Endodermal cell (in vitro differentiated cells): Measurements from ENCODE around the gene PARD3B. TPM values are rescaled to one million over a fixed set of nuclear protein-coding genes. Genes with fewer than 3 reads are reported as not detected.

Experiments used
- DNase-seq: peaks from one replicate; pipeline ENCODE4 v3.0.0-alpha.2; 2017
- H3K27ac ChIP-seq: 2 replicates; pipeline ENCODE4 v1.5.1; 2013; ENCODE audit warnings: mild to moderate bottlenecking, low read depth, low read length, moderate library complexity
- H3K27me3 ChIP-seq: 2 replicates; pipeline ENCODE4 v1.6.1; 2013; ENCODE audit warnings: mild to moderate bottlenecking, low read length, moderate library complexity; ENCODE audit not compliant: insufficient read depth, control insufficient read depth, poor library complexity, severe bottlenecking
- H3K36me3 ChIP-seq: 2 replicates; pipeline ENCODE4 v1.7.0; 2013; ENCODE audit warnings: mild to moderate bottlenecking, low read length, moderate library complexity; ENCODE audit not compliant: control insufficient read depth, insufficient read depth
- H3K4me1 ChIP-seq: one replicate; pipeline ENCODE4 v1.7.0; 2013; ENCODE audit warnings: low read length; ENCODE audit not compliant: control insufficient read depth, insufficient read depth
- H3K4me3 ChIP-seq: 2 replicates; pipeline ENCODE4 v1.5.1; 2013; ENCODE audit warnings: mild to moderate bottlenecking, low read length, moderate library complexity
- H3K9ac ChIP-seq: 2 replicates; pipeline ENCODE4 v1.6.1; 2013; ENCODE audit warnings: mild to moderate bottlenecking, low read length, moderate library complexity; ENCODE audit not compliant: poor library complexity, severe bottlenecking; ENCODE audit errors: extremely low read depth
- H3K9me3 ChIP-seq: 2 replicates; pipeline ENCODE4 v1.6.1; 2013; ENCODE audit warnings: mild to moderate bottlenecking, low read length, moderate library complexity; ENCODE audit not compliant: control insufficient read depth
- H3K27ac Mint-ChIP-seq: 2 replicates; pipeline ENCODE4 v1.8.0; 2020; ENCODE audit warnings: mixed read lengths
- H3K27me3 Mint-ChIP-seq: 2 replicates; pipeline ENCODE4 v1.8.0; 2021; ENCODE audit warnings: mild to moderate bottlenecking, mixed read lengths; ENCODE audit not compliant: insufficient read depth
- H3K36me3 Mint-ChIP-seq: 2 replicates; pipeline ENCODE4 v1.8.0; 2020; ENCODE audit warnings: low read depth, mixed read lengths
- H3K4me1 Mint-ChIP-seq: 2 replicates; pipeline ENCODE4 v1.8.0; 2020; ENCODE audit warnings: mixed read lengths
- H3K4me3 Mint-ChIP-seq: 2 replicates; pipeline ENCODE4 v1.8.0; 2020; ENCODE audit warnings: mild to moderate bottlenecking, moderate library complexity, mixed read lengths
- H3K9me3 Mint-ChIP-seq: 2 replicates; pipeline ENCODE4 v1.8.0; 2020; ENCODE audit warnings: mild to moderate bottlenecking, mixed read lengths
- WGBS, 2 experiments: methylation state at CpG; one replicate each; pipeline versions ENCODE4 v1.1.5 to v1.1.7; 2013; ENCODE audit warnings: missing lambda C conversion rate in 2 of 2, mixed read lengths in 1 of 2; ENCODE audit not compliant: insufficient coverage in 1 of 2, insufficient read length in 1 of 2; 5-methylcytosine and 5-hydroxymethylcytosine counted together
- total RNA-seq, 2 donors: library from RNA; stranded (reverse); fragmentation: NEBNext Ultra II Directional in 1 of 2; extraction: Animal tissue kit (Norgen Biotek cat#: 25700) in 1 of 2; gene quantifications; 2 replicates in 1 of 2; 3 replicates in 1 of 2; pipeline ENCODE4 v1.2.1, GENCODE V29; 2021
- TF ChIP-seq, protein P1 (sequence below): fragments of 200-600 bp; sonication (generic); conservative IDR thresholded peaks from 2 replicates; pipeline ENCODE4 v1.5.0; 2021; ENCODE audit warnings: antibody characterized with exemption, mild to moderate bottlenecking

The PARD3B gene
- total RNA-seq, 2 donors from 2014 or later, result 2.5 to 5.6 TPM

DNA sequence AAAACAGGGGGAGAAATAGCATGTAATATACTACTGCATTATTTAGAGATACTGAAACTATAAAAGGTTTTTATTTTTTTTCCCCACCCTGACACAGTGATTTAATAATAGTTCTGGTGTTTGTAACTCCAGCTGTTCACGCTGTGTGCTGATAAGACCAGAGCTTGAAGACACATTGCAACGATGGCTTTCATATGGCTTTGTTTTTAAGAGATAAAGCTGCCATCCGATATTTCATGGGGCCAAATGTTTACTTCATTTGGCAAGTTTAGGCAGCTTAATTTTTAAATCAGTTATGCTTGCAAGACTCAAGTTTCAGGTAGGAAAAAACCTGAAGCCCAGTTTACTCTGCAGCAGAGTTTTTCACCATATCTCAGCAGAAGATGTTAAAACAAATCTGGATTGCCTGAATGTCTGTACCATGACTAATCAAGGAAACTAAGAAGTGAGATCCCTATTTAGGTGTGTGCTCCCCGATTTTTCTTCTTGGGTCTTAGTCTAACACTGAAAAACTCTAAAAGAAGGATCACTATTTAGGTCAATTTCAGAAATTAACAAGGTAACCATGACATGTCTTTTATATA, 508.6 kb downstream of the PARD3B start:
- TF ChIP-seq, protein P1, sequence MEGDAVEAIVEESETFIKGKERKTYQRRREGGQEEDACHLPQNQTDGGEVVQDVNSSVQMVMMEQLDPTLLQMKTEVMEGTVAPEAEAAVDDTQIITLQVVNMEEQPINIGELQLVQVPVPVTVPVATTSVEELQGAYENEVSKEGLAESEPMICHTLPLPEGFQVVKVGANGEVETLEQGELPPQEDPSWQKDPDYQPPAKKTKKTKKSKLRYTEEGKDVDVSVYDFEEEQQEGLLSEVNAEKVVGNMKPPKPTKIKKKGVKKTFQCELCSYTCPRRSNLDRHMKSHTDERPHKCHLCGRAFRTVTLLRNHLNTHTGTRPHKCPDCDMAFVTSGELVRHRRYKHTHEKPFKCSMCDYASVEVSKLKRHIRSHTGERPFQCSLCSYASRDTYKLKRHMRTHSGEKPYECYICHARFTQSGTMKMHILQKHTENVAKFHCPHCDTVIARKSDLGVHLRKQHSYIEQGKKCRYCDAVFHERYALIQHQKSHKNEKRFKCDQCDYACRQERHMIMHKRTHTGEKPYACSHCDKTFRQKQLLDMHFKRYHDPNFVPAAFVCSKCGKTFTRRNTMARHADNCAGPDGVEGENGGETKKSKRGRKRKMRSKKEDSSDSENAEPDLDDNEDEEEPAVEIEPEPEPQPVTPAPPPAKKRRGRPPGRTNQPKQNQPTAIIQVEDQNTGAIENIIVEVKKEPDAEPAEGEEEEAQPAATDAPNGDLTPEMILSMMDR, result no peak
- 84 to 89% methylated on average over 4 of the region's 4 CpGs for WGBS, 2 experiments
- no peak overlapping the region for H3K4me3 ChIP-seq
- H3K27me3 Mint-ChIP-seq, result no peaks in the 10 kb centered on the region
- no peak overlapping the region for H3K9ac ChIP-seq
- H3K4me3 Mint-ChIP-seq, result no peak overlapping the region
- H3K36me3 ChIP-seq, result no peaks in the 10 kb centered on the region
- peaks cover 6% of the 10 kb centered on the region for H3K4me1 Mint-ChIP-seq
- no peaks in the 10 kb centered on the region for H3K27me3 ChIP-seq
- DNase-seq, result no peak
- H3K9me3 ChIP-seq, result peaks cover under 1% of the 10 kb centered on the region
- H3K27ac Mint-ChIP-seq, result no peak overlapping the region
- peaks cover 15% of the 10 kb centered on the region for H3K9me3 Mint-ChIP-seq
- H3K36me3 Mint-ChIP-seq, result no peaks in the 10 kb centered on the region
- no peaks in the 10 kb centered on the region for H3K4me1 ChIP-seq
- H3K27ac ChIP-seq, result no peak overlapping the region

DNA sequence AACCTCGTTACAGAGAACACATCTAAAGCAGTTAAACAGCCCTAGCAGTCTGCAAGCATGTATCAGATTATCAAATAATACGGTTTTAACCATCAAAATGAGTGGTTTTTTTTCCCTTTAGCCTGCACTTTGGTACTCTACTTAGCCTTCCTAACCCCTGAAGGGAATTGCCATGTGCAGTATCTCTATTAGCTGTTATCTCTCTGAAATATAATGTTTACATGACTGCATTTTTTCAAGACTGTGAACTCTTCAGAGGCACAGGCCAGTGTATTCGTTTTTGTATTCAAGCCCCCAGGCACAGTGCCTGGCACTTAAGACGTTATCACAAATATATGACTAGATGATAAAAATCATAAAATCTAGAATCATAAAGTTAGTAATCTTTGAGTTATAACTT, 509.5 kb downstream of the PARD3B start:
- Histone ChIP-seq H3K27ac (no peak overlapping the region), H3K36me3 (no peaks in the 10 kb centered on the region), H3K9me3 (no peaks in the 10 kb centered on the region), H3K9ac (no peak overlapping the region), H3K4me1 (no peaks in the 10 kb centered on the region), H3K4me3 (no peak overlapping the region), H3K27me3 (no peaks in the 10 kb centered on the region)
- WGBS, 2 experiments, result 84 to 96% methylated on average over 2 to 4 of the region's 4 CpGs
- H3K27me3 Mint-ChIP-seq, result no peaks in the 10 kb centered on the region
- no peak for DNase-seq
- TF ChIP-seq, protein P1, result no peak
- peaks cover 13% of the 10 kb centered on the region for H3K9me3 Mint-ChIP-seq
- no peaks in the 10 kb centered on the region for H3K36me3 Mint-ChIP-seq
- H3K4me1 Mint-ChIP-seq, result peaks cover 6% of the 10 kb centered on the region
- H3K27ac Mint-ChIP-seq, result no peak overlapping the region
- no peak overlapping the region for H3K4me3 Mint-ChIP-seq

DNA sequence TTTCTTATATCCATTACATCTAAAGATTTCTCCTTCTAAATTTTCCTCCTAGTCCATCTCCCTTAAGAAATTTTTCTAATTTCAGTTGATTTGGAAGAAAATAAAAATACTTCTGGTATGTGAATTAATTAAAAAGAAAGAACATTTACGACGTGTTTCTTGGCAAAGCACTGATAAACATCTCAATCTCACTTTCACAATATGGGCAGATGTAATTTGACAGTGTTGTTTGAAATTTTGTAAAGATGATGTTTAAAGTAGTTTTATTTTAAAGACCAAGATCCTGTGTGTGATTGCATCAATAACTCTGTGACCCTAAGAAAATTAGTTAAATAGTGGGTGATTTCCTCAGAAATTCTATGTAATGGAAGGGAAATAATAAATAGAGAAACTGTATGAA, 510.0 kb downstream of the PARD3B start:
- H3K4me1 Mint-ChIP-seq, result peaks cover 6% of the 10 kb centered on the region
- H3K27ac ChIP-seq, result no peak overlapping the region
- H3K4me1 ChIP-seq, result no peaks in the 10 kb centered on the region
- H3K36me3 Mint-ChIP-seq, result no peaks in the 10 kb centered on the region
- no peaks in the 10 kb centered on the region for H3K27me3 ChIP-seq
- TF ChIP-seq, protein P1, result no peak
- no peaks in the 10 kb centered on the region for H3K27me3 Mint-ChIP-seq
- no peaks in the 10 kb centered on the region for H3K9me3 ChIP-seq
- WGBS, 2 experiments, result 81% methylated on average over 2 of the region's 2 CpGs; no CpG with 5 or more reads in 1 of the 2 experiments
- no peak overlapping the region for H3K9ac ChIP-seq
- peaks cover 13% of the 10 kb centered on the region for H3K9me3 Mint-ChIP-seq
- no peak for DNase-seq
- no peaks in the 10 kb centered on the region for H3K36me3 ChIP-seq
- no peak overlapping the region for H3K4me3 ChIP-seq
- H3K4me3 Mint-ChIP-seq, result no peak overlapping the region
- no peak overlapping the region for H3K27ac Mint-ChIP-seq
